ENCODE measurements around the gene ZNF850.

ZNF850 gene

DNA sequence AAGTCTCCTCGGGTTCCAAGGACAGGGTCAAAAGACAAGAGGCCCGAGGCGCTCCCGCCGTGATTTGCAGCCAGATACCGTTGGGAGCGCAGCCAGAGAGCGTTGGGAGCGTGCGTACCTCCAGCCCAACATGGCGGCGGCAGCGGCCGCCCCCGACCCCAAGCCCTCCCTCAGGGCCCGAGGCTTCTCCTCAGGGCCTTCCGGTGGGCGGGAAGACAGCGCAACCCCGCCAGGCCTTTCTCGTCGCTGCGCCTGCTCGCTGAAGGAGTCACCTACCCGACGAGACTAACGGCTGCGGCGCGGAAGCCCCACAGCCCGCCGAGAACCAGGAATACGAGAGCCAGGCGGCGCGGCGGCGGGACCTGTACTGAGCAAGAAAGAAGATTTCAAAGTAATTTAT lies 3.2 kb upstream of the ZNF850 start:
- Histone ChIP-seq H3K79me1 (replicated peaks; ENCODE audit: low read length, poor library complexity, severe bottlenecking) (peaks cover 5% of the 10 kb centered on the region), H3K4ac (ENCODE audit: low read depth in 1 of 2, low read length in 2 of 2) (no peak overlapping the region), H3K23ac (ENCODE audit: low read length in 2 of 2) (no peak overlapping the region), H2BK15ac (ENCODE audit: low read depth, poor library complexity, severe bottlenecking) (no peak overlapping the region), H2BK120ac (ENCODE audit: low read depth, low read length) (no peak overlapping the region), H4K91ac (ENCODE audit: low read length) (no peak overlapping the region), H4K8ac (ENCODE audit: low read length) (no peak overlapping the region), H3K9ac (ENCODE audit: low read length) (peak overlapping the region; percentile 66), H3K9me3 (ENCODE audit: control insufficient read depth, low read length) (peaks cover 9% of the 10 kb centered on the region), H3K27me3 (ENCODE audit: control insufficient read depth in 1 of 2, insufficient read depth in 1 of 2, low read length in 2 of 2) (no peaks in the 10 kb centered on the region), H3K4me2 (ENCODE audit: low read length, poor library complexity, severe bottlenecking) (no peak overlapping the region), H3K27ac (ENCODE audit: low read length, poor library complexity, severe bottlenecking) (no peak overlapping the region), H3K18ac (ENCODE audit: low read depth in 1 of 2, low read length in 2 of 2) (no peak overlapping the region), H3K36me3 (ENCODE audit: control insufficient read depth in 1 of 2, insufficient read depth in 2 of 2, low read depth in 1 of 2, low read length in 2 of 2) (peaks cover 0 to 5% of the 10 kb centered on the region in 2 experiments), H3K4me1 (ENCODE audit: control insufficient read depth, insufficient read depth, low read depth, low read length) (peaks cover 4% of the 10 kb centered on the region), H2AFZ (ENCODE audit: low read depth, low read length) (no peak overlapping the region), H2AK5ac (ENCODE audit: low read length, severe bottlenecking) (no peak overlapping the region), H2BK12ac (ENCODE audit: low read length in 2 of 2) (no peak overlapping the region), H2BK5ac (ENCODE audit: low read depth, low read length, poor library complexity, severe bottlenecking) (no peak overlapping the region), H3K14ac (ENCODE audit: low read length in 2 of 2) (no peak overlapping the region), H3K4me3 (ENCODE audit: insufficient read depth in 1 of 2, low read depth in 1 of 2, low read length in 2 of 2) (peak overlapping the region; percentile 6 to 37)
- no peak for DNase-seq
- WGBS: 61% methylated on average over 30 of the region's 38 CpGs

GRCh38 chr19:36773223-36773579 lies 594 bp upstream of the ZNF850 start:
- no peak overlapping the region for H2BK120ac ChIP-seq (ENCODE audit: low read depth, low read length)
- H2AK5ac ChIP-seq (ENCODE audit: low read length, severe bottlenecking): no peak overlapping the region
- H3K4me2 ChIP-seq (ENCODE audit: low read length, poor library complexity, severe bottlenecking): peak overlapping the region; percentile 76
- H3K9ac ChIP-seq (ENCODE audit: low read length): peak overlapping the region; percentile 85
- H3K79me1 ChIP-seq (replicated peaks; ENCODE audit: low read length, poor library complexity, severe bottlenecking): peaks cover 15% of the 10 kb centered on the region
- peak overlapping the region; percentile 86 for H4K8ac ChIP-seq (ENCODE audit: low read length)
- H3K9me3 ChIP-seq (ENCODE audit: control insufficient read depth, low read length): peaks cover 17% of the 10 kb centered on the region
- peak overlapping the region in 1 of 2 experiments; percentile 50 for H3K4ac ChIP-seq (ENCODE audit: low read depth in 1 of 2, low read length in 2 of 2)
- peak overlapping the region; percentile 74 to 91 for H3K4me3 ChIP-seq (ENCODE audit: insufficient read depth in 1 of 2, low read depth in 1 of 2, low read length in 2 of 2)
- H3K36me3 ChIP-seq (ENCODE audit: control insufficient read depth in 1 of 2, insufficient read depth in 2 of 2, low read depth in 1 of 2, low read length in 2 of 2): peaks cover 0 to 15% of the 10 kb centered on the region in 2 experiments
- no peak overlapping the region for H3K23ac ChIP-seq (ENCODE audit: low read length in 2 of 2)
- H2BK5ac ChIP-seq (ENCODE audit: low read depth, low read length, poor library complexity, severe bottlenecking): no peak overlapping the region
- H3K27ac ChIP-seq (ENCODE audit: low read length, poor library complexity, severe bottlenecking): no peak overlapping the region
- H3K4me1 ChIP-seq (ENCODE audit: control insufficient read depth, insufficient read depth, low read depth, low read length): peaks cover 4% of the 10 kb centered on the region
- H3K18ac ChIP-seq (ENCODE audit: low read depth in 1 of 2, low read length in 2 of 2): peak overlapping the region in 1 of 2 experiments; percentile 64
- H3K27me3 ChIP-seq (ENCODE audit: control insufficient read depth in 1 of 2, insufficient read depth in 1 of 2, low read length in 2 of 2): no peaks in the 10 kb centered on the region
- H4K91ac ChIP-seq (ENCODE audit: low read length): no peak overlapping the region
- peak overlapping the region; percentile 95 for H2AFZ ChIP-seq (ENCODE audit: low read depth, low read length)
- WGBS: 1% methylated on average over 15 of the region's 15 CpGs
- no peak overlapping the region for H2BK15ac ChIP-seq (ENCODE audit: low read depth, poor library complexity, severe bottlenecking)
- H3K14ac ChIP-seq (ENCODE audit: low read length in 2 of 2): peak overlapping the region in 1 of 2 experiments; percentile 87
- peak overlapping the region in 1 of 2 experiments; percentile 77 for H2BK12ac ChIP-seq (ENCODE audit: low read length in 2 of 2)
- DNase-seq: no peak

- peak overlapping the region; percentile 76 for H3K4me2 ChIP-seq (ENCODE audit: low read length, poor library complexity, severe bottlenecking)
- peak overlapping the region in 1 of 2 experiments; percentile 14 for H3K18ac ChIP-seq (ENCODE audit: low read depth in 1 of 2, low read length in 2 of 2)
- no peak overlapping the region for H2AFZ ChIP-seq (ENCODE audit: low read depth, low read length)
- H3K9ac ChIP-seq (ENCODE audit: low read length): peak overlapping the region; percentile 85
- H3K23ac ChIP-seq (ENCODE audit: low read length in 2 of 2): no peak overlapping the region
- H4K91ac ChIP-seq (ENCODE audit: low read length): no peak overlapping the region
- peaks cover 0 to 21% of the 10 kb centered on the region in 2 experiments for H3K36me3 ChIP-seq (ENCODE audit: control insufficient read depth in 1 of 2, insufficient read depth in 2 of 2, low read depth in 1 of 2, low read length in 2 of 2)
- 3% methylated on average over 29 of the region's 29 CpGs for WGBS
- no peak overlapping the region for H3K14ac ChIP-seq (ENCODE audit: low read length in 2 of 2)
- H2BK15ac ChIP-seq (ENCODE audit: low read depth, poor library complexity, severe bottlenecking): no peak overlapping the region
- H2BK5ac ChIP-seq (ENCODE audit: low read depth, low read length, poor library complexity, severe bottlenecking): no peak overlapping the region
- peak overlapping the region; percentile 54 for H3K27ac ChIP-seq (ENCODE audit: low read length, poor library complexity, severe bottlenecking)
- DNase-seq: peak; percentile 92
- no peaks in the 10 kb centered on the region for H3K27me3 ChIP-seq (ENCODE audit: control insufficient read depth in 1 of 2, insufficient read depth in 1 of 2, low read length in 2 of 2)
- peaks cover 28% of the 10 kb centered on the region for H3K9me3 ChIP-seq (ENCODE audit: control insufficient read depth, low read length)
- peaks cover 16% of the 10 kb centered on the region for H3K79me1 ChIP-seq (replicated peaks; ENCODE audit: low read length, poor library complexity, severe bottlenecking)
- H2AK5ac ChIP-seq (ENCODE audit: low read length, severe bottlenecking): no peak overlapping the region
- no peak overlapping the region for H4K8ac ChIP-seq (ENCODE audit: low read length)
- H2BK120ac ChIP-seq (ENCODE audit: low read depth, low read length): no peak overlapping the region
- H3K4me1 ChIP-seq (ENCODE audit: control insufficient read depth, insufficient read depth, low read depth, low read length): peaks cover 4% of the 10 kb centered on the region
- peak overlapping the region; percentile 52 to 91 for H3K4me3 ChIP-seq (ENCODE audit: insufficient read depth in 1 of 2, low read depth in 1 of 2, low read length in 2 of 2)
- no peak overlapping the region for H2BK12ac ChIP-seq (ENCODE audit: low read length in 2 of 2)
- H3K4ac ChIP-seq (ENCODE audit: low read depth in 1 of 2, low read length in 2 of 2): no peak overlapping the region
Observed at GRCh38 chr19:36771261-36772231, 1.1 kb downstream of the ZNF850 start.

GRCh38 chr19:36750066-36750691 lies 22.4 kb downstream of the ZNF850 start:
- Histone ChIP-seq H3K4ac (ENCODE audit: low read depth in 1 of 2, low read length in 2 of 2) (no peak overlapping the region), H3K79me1 (replicated peaks; ENCODE audit: low read length, poor library complexity, severe bottlenecking) (peaks cover 6% of the 10 kb centered on the region), H3K27me3 (ENCODE audit: control insufficient read depth in 1 of 2, insufficient read depth in 1 of 2, low read length in 2 of 2) (no peaks in the 10 kb centered on the region), H3K27ac (ENCODE audit: low read length, poor library complexity, severe bottlenecking) (no peak overlapping the region), H2BK15ac (ENCODE audit: low read depth, poor library complexity, severe bottlenecking) (no peak overlapping the region), H4K8ac (ENCODE audit: low read length) (no peak overlapping the region), H3K23ac (ENCODE audit: low read length in 2 of 2) (no peak overlapping the region), H2BK12ac (ENCODE audit: low read length in 2 of 2) (no peak overlapping the region), H4K91ac (ENCODE audit: low read length) (no peak overlapping the region), H2BK120ac (ENCODE audit: low read depth, low read length) (no peak overlapping the region), H3K18ac (ENCODE audit: low read depth in 1 of 2, low read length in 2 of 2) (no peak overlapping the region), H3K4me3 (ENCODE audit: insufficient read depth in 1 of 2, low read depth in 1 of 2, low read length in 2 of 2) (peak overlapping the region in 1 of 2 experiments; percentile 45), H3K14ac (ENCODE audit: low read length in 2 of 2) (no peak overlapping the region), H2BK5ac (ENCODE audit: low read depth, low read length, poor library complexity, severe bottlenecking) (no peak overlapping the region), H3K36me3 (ENCODE audit: control insufficient read depth in 1 of 2, insufficient read depth in 2 of 2, low read depth in 1 of 2, low read length in 2 of 2) (peaks cover 31 to 72% of the 10 kb centered on the region in 2 experiments), H3K4me1 (ENCODE audit: control insufficient read depth, insufficient read depth, low read depth, low read length) (no peaks in the 10 kb centered on the region), H3K4me2 (ENCODE audit: low read length, poor library complexity, severe bottlenecking) (no peak overlapping the region), H3K9me3 (ENCODE audit: control insufficient read depth, low read length) (peaks cover 96% of the 10 kb centered on the region), H2AFZ (ENCODE audit: low read depth, low read length) (no peak overlapping the region), H3K9ac (ENCODE audit: low read length) (no peak overlapping the region), H2AK5ac (ENCODE audit: low read length, severe bottlenecking) (no peak overlapping the region)
- WGBS: 98% methylated on average over 2 of the region's 4 CpGs
- no peak for DNase-seq
